ENCODE measurements around the gene TMEM94. TPM values are rescaled to one million over a fixed set of nuclear protein-coding genes. Genes with fewer than 3 reads are reported as not detected.

The TMEM94 gene
- total and polyA plus RNA-seq, 2 of the 13 experiments (the other 11 are each of a cell fraction or from before 2014, with no cell fraction given), result 32.6 to 134 TPM

- TF ChIP-seq THAP7 (CRISPR knock-in tag; IDR thresholded peaks at IDR 0.05) (no peak), ZNF501 (CRISPR knock-in tag; IDR thresholded peaks at IDR 0.05) (peak; percentile 34; the same call in 1 of the 2 replicates), LCORL (IDR thresholded peaks at IDR 0.05) (0 out of 2 replicates have a peak, but pooled peaks have one; percentile 43), LCORL (CRISPR knock-in tag; IDR thresholded peaks at IDR 0.05) (peak; percentile 93), UBTF (CRISPR knock-in tag; IDR thresholded peaks at IDR 0.05) (no peak), ZNF235 (CRISPR knock-in tag; IDR thresholded peaks at IDR 0.05; ENCODE audit: borderline replicate concordance) (no peak), KLF16 (CRISPR knock-in tag; IDR thresholded peaks at IDR 0.05) (no peak), RNF2 (conservative IDR thresholded peaks at IDR 0.05; ENCODE audit: low read depth) (no peak), ZNF276 (CRISPR knock-in tag; IDR thresholded peaks at IDR 0.05; ENCODE audit: low read depth) (no peak), THAP8 (CRISPR knock-in tag; IDR thresholded peaks at IDR 0.05; ENCODE audit: borderline replicate concordance) (no peak), NCOA1 (CRISPR knock-in tag; IDR thresholded peaks at IDR 0.05) (no peak), PRMT3 (CRISPR knock-in tag; IDR thresholded peaks at IDR 0.05; ENCODE audit: borderline replicate concordance, low read depth) (no peak), SP2 (CRISPR knock-in tag; IDR thresholded peaks at IDR 0.05) (no peak), TP53 (CRISPR knock-in tag; conservative IDR thresholded peaks at IDR 0.05) (no peak), FOSL1 (CRISPR knock-in tag; IDR thresholded peaks at IDR 0.05; ENCODE audit: borderline replicate concordance) (no peak), USF2 (IDR thresholded peaks at IDR 0.05; ENCODE audit: low read depth, low read length) (peak; percentile 88), USF2 (CRISPR knock-in tag; IDR thresholded peaks at IDR 0.05; ENCODE audit: borderline replicate concordance) (peak; percentile 90; the same call in 1 of the 2 replicates), ZBTB10 (CRISPR knock-in tag; IDR thresholded peaks at IDR 0.05; ENCODE audit: borderline replicate concordance) (no peak)
Measured at GRCh38 chr17:75459590-75460267, 3.3 kb downstream of the TMEM94 start (continued).

Measured in HepG2 (cell line).